ENCODE data around the gene PAX9.

The PAX9 gene

DNA sequence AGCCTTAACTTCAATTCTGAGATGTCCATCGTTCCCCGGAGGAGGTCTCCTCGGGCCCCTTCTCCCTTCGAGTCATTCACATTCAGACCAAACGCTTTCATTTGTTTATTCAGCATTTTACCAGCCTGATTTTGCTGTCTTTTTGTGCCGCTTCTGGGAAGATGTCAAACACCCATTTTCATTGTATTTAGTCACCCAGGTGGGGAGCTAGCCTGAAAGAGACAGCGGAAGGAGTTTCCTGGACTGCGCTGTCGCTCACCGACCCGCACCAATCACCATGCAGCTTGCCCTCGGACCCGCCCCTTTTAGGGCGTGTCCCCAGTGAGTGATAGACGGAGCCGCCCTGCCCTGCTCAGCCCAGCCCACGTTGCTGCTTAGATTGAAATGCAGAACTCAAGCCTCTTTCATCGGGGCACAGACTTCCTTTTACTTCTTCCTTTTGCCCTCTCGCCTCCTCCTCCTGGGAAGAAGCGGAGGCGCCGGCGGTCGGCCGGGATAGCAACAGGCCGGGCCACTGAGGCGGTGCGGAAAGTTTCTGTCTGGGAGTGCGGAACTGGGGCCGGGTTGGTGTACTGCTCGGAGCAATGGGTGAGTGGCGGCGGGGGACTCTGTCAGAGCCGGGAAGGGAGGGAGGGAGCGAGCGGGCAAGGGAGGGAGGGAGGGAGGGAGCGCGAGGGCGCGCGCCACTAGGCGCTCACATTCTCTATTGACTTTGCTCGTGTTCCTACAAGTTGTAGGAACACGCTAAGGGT is at the start of gene PAX9:
TSS of gene PAX9 (plus strand) at position 355 of the 752 bp plus-strand sequence. CDS start at position 585, 230 bp downstream.
- no peak for FAIRE-seq
- TF ChIP-seq, protein P1, sequence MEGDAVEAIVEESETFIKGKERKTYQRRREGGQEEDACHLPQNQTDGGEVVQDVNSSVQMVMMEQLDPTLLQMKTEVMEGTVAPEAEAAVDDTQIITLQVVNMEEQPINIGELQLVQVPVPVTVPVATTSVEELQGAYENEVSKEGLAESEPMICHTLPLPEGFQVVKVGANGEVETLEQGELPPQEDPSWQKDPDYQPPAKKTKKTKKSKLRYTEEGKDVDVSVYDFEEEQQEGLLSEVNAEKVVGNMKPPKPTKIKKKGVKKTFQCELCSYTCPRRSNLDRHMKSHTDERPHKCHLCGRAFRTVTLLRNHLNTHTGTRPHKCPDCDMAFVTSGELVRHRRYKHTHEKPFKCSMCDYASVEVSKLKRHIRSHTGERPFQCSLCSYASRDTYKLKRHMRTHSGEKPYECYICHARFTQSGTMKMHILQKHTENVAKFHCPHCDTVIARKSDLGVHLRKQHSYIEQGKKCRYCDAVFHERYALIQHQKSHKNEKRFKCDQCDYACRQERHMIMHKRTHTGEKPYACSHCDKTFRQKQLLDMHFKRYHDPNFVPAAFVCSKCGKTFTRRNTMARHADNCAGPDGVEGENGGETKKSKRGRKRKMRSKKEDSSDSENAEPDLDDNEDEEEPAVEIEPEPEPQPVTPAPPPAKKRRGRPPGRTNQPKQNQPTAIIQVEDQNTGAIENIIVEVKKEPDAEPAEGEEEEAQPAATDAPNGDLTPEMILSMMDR (IDR thresholded peaks at IDR 0.05; ENCODE audit: insufficient read depth, missing control alignments) = no peak
- DNase-seq (ENCODE audit: insufficient read length, low spot score) = no peak

DNA sequence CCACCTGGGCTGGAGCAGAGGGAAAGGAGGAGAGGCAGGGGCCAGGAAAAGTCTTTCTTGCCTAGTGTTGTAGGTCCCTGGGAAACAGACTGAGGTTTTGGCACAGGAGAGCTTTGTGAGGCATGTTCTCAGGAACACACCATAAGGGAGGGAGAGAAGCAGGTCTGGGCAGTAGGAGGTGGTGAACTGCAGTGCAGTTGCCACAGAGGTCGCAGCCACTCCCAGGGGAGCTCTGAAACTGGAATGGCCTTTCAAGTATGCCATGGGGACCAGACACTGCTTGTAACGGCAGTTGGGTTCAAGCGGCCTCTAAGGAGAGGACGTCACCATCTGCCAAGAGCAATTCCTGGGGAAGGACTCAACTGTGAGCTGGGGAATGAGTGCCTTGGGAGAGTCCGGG is 43.8 kb upstream of the PAX9 start:
- no peak for FAIRE-seq
- DNase-seq (ENCODE audit: insufficient read length, low spot score) = no peak
- TF ChIP-seq, protein P1 (IDR thresholded peaks at IDR 0.05; ENCODE audit: insufficient read depth, missing control alignments) = no peak

DNA sequence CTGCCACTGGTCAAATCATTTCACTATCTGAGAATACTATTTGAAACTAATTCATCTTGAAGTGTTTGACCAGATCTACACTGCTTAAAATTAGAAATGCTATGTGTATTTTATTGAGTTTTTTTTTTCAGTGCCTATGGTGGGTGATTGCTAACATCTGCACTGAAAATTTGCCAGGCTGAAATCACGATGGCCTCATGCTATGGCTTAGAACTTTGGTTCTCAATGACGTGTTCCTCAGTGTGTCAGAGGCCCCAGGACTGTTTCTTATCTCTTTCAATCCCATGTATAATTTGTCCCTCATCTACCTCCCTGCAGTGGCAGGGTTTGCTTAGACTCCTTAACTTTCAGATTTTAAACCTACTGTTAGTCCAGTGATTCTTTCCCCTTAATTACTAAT is 43.0 kb upstream of the PAX9 start:
- TF ChIP-seq, protein P1 (IDR thresholded peaks at IDR 0.05; ENCODE audit: insufficient read depth, missing control alignments) = no peak
- no peak for FAIRE-seq
- DNase-seq (ENCODE audit: insufficient read length, low spot score) = no peak

DNA sequence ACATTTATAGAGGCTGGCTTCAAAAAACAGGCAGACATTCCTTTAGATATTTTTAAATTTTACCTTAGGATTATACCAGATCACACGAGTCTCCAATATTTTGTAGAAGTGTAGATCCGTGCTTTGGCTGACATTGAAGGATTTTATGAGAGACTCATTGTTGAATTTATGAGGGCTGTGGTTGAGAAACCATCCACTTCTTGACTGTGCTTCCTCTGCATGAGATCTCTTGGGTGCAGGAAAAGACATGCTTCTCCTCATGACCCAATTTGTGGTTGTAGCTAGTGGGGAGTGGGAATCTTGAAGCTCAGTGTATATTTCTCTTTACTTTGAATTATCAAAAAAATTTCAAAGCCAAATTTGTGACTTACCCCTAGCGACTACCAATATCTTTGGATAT is 42.5 kb upstream of the PAX9 start:
- TF ChIP-seq, protein P1 (IDR thresholded peaks at IDR 0.05; ENCODE audit: insufficient read depth, missing control alignments) = no peak
- FAIRE-seq = no peak

DNA sequence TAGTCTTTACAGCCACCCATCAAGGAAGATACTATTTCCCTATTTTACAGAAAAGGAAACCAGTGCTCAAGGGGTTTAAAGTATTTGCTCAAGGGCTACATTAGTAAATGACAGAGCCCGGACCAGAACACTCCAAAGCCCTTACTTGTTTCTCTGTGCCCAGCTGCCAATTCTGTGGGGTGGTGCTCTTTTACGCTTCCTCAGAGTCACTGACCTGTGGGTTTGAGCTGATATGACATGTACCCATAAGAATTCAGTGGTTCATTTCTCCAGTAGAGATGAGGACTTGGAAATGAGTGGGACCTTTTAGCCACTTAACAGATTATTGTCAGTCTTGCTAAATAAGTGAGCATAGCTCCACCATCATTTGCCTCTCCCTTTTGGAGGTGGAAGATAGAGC is 41.8 kb upstream of the PAX9 start:
- no peak for DNase-seq (ENCODE audit: insufficient read length, low spot score)
- no peak for FAIRE-seq
- TF ChIP-seq, protein P1 (IDR thresholded peaks at IDR 0.05; ENCODE audit: insufficient read depth, missing control alignments) = no peak

More for the DNA sequence above, 42.5 kb upstream of the PAX9 start:
- DNase-seq (ENCODE audit: insufficient read length, low spot score) = no peak

DNA sequence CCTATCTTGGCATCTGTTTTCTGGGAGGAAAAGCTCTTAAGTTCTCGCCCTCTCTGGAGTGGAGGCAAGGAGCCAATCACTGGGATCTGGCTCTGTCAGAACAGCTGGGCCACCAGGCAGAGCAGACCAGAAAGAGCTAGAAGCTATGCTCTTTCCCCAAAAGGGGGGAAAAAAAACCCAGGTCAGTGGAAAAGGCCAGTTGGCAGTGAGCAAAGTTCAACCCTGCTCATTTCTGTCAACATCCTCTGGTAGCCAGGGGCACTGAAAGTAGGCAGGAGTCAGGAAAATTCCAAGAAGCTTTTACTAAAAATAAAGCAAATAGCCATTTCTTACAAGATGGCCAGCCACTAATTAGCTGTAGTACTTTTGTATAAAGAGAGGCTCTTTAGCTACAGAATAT is 36.6 kb upstream of the PAX9 start:
- TF ChIP-seq, protein P1 (IDR thresholded peaks at IDR 0.05; ENCODE audit: insufficient read depth, missing control alignments) = no peak
- DNase-seq (ENCODE audit: insufficient read length, low spot score) (no peak), FAIRE-seq (no peak)

DNA sequence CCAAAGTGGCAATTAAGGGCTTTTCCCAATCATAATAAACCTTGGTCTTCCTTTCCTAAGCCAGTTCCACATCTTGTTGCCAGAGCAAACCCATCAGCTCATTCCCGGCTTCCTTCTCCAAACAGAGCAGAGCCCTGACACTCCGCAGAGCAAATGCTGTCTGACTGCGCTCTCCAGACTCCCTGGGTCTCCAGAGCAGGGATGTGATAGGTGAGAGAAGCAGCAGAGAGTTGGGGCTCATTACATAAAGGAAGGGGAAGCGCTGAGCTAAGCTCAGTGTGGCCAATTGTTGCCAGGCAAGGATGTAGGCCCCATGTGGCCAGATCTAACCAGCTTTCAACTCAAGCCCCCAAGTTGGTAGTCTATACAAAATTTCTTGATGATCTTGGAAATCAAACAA is 36.2 kb upstream of the PAX9 start:
- TF ChIP-seq, protein P1 (IDR thresholded peaks at IDR 0.05; ENCODE audit: insufficient read depth, missing control alignments) = no peak
- no peak for DNase-seq (ENCODE audit: insufficient read length, low spot score)
- FAIRE-seq = no peak

Measured in D721Med (cell line).